Measurements from ENCODE around the gene ITGAD.
"Not testable (repeated sequence)": the region's sequence is repeated elsewhere in the genome, so short reads cannot be mapped to it uniquely, and the experiment has no call there.

The ITGAD gene

DNA sequence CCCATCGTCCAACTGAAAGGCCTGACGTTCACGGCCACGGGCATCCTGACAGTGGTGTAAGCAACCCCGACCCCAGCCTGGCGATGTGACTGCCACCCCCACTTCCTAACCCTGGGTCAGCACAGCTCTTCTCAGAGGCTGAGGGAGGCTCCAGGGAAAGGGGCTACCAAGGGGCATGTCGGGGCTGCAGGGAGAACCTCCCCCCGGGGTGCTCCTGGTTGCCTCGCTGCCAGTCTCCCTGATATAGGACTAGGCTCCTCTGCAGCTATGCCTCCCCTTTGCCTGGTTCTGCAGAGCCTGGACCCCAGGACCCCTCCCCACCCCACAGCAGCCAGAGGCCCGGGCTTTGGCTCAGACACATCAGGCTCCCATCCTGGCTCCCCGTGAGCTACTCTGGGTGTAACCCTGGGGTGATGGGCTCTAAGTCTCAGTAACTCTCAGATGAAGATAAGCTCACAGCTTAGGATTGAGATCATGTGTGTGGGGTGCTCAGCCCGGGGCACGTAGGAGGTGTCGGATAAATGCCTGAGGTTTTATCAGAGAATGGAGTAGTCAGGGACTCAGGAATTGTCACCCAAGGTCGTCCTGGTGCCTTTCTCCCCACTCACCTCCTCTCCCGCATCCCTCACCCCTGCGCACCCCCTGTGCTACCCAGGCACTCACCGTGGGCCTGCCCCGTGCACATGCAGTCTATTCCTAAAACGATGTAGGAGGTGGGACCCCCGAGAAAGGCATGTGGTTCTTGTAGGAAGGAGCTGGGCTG is 10.6 kb downstream of the ITGAD start:
- peak; percentile 15 for DNase-seq (ENCODE audit: low spot score)

- DNase-seq (ENCODE audit: low spot score), result peak; percentile 65
Observed at GRCh38 chr16:31404353-31405064, 11.4 kb downstream of the ITGAD start.

DNA sequence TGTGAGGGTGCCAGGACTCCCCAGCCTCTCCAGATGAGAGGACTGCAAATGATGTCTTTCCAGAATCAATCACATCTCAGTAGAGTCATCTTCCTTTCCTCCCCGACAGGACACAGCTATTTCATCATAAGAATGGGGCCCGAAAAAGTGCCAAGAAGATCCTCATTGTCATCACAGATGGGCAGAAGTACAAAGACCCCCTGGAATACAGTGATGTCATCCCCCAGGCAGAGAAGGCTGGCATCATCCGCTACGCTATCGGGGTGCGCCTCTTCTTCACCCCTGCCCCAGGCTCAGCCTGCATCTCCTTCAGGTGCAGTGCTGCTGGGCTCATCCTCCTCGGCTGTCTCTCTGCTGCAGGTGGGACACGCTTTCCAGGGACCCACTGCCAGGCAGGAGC is 14.3 kb downstream of the ITGAD start:
- no peak for DNase-seq (ENCODE audit: low spot score)

DNA sequence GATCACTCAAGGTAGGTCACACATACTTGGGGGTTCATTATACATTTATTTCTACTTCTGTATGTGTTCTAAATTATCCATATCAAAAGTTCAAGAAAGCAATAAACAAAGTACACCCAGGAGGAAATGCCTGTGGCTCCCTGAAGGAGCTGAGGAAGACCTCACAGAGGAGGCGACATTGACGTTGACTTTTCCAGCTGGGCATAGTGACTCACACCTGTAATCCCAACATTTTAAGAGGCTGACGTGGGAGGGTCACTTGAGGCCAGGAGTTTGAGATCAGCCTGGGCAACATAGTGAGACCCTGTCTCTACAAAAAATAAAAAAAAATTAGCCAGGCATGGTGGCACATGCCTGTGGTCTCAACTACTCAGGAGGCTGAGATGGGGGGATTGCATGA is 16.3 kb downstream of the ITGAD start:
- DNase-seq (ENCODE audit: low spot score), result peak; percentile 61

DNA sequence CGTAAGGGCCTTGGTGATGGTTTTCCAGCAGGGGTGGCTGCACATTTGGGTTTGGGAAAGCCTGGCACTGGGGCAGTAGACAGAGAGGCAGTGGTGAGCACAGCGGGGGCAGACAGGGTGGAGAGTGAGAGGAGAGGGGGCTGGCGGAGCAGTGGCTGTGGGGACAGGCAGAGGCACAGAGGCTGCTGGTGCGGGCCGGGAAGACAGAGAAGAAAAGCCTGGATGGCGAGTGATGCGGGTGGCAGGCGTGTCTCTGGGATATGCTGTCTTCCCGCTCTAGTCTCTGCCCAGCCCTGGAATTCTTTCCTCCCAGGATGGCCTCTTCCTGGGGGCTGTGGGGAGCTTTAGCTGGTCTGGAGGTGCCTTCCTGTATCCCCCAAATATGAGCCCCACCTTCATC is 16.9 kb downstream of the ITGAD start:
- no peak for DNase-seq (ENCODE audit: low spot score)

- no peak for DNase-seq (ENCODE audit: low spot score)
Observed at GRCh38 chr16:31411024-31411844, 18.1 kb downstream of the ITGAD start.

- no peak for DNase-seq (ENCODE audit: low spot score)
Observed at GRCh38 chr16:31412750-31413149, 19.6 kb downstream of the ITGAD start.

DNA sequence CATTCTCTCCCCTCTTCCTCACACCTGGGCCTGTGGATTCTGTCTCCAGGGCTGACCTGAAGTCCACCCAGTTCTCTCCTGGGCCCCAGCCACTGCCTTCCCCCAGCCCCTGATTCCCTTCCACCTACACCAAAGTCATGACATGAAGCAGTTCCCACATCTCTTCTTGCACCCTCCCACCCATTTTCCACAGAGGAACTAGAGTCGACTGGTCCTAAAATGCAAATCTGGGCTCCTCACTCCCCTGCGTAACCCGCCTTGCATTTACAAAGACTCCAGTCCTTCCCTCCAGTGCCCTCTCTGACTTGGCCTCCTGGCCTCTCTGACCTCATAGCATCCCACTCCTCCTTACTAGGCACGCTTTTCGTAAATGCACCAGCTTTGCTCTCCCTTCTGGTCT is 20.2 kb downstream of the ITGAD start:
- no peak for DNase-seq (ENCODE audit: low spot score)

- no peak for DNase-seq (ENCODE audit: low spot score)
Observed at GRCh38 chr16:31413943-31414342, 20.8 kb downstream of the ITGAD start.

- no peak for DNase-seq (ENCODE audit: low spot score)
Observed at GRCh38 chr16:31414706-31415105, 21.6 kb downstream of the ITGAD start.

DNA sequence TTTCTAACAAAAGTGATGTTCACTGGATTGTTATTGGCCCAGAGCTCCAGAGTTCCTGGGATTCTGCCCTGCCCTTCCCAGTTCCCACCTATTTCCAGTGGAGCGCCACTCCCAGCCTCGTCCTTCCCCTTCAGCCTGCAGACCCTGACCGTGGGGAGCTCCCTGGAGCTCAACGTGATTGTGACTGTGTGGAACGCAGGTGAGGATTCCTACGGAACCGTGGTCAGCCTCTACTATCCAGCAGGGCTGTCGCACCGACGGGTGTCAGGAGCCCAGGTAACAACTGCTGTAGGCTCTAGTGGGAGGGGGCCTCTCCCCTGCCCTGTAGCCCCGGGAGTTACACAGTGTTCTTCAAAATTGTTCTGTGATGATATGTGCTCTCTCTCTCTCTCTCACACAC is 23.2 kb downstream of the ITGAD start:
- DNase-seq (ENCODE audit: low spot score), result no peak

DNA sequence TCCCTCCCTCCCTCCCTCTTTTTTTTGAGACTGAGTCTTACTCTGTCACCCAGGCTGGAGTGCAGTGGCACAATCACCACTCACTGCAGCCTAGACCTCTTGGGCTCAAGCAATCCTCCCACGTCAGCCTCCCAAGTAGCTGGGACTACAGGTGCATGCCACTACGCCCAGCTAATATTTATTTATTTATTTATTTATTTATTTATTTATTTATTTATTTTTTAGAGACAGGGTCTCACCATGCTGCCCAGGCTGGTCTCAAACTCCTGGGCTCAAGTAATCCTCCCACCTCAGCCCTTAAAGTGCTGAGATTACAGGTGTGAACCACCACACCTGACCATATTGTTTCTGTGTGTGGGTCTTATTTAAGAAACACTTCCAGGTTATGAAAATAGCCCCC is 23.9 kb downstream of the ITGAD start:
- not testable (repeated sequence) for DNase-seq (ENCODE audit: low spot score)

DNA sequence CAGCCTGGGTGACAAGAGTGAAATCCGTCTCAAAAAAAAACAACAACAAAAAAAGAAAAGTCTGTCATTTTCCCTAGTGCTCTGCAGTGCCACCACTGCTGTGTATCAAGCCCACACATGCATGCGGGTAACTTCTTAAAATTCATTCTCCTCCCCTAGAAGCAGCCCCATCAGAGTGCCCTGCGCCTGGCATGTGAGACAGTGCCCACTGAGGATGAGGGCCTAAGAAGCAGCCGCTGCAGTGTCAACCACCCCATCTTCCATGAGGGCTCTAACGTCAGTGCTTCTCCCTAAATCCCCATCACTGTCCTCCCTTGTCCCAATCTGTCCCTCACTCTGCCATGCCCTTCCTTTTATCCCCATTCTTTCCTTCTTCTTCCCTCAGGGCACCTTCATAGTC is 24.8 kb downstream of the ITGAD start:
- DNase-seq (ENCODE audit: low spot score), result no peak

GRCh38 chr16:31420037-31420436 is 26.9 kb downstream of the ITGAD start:
- no peak for DNase-seq (ENCODE audit: low spot score)

- DNase-seq (ENCODE audit: low spot score), result no peak
Observed at GRCh38 chr16:31421587-31421986, 28.5 kb downstream of the ITGAD start.

DNA sequence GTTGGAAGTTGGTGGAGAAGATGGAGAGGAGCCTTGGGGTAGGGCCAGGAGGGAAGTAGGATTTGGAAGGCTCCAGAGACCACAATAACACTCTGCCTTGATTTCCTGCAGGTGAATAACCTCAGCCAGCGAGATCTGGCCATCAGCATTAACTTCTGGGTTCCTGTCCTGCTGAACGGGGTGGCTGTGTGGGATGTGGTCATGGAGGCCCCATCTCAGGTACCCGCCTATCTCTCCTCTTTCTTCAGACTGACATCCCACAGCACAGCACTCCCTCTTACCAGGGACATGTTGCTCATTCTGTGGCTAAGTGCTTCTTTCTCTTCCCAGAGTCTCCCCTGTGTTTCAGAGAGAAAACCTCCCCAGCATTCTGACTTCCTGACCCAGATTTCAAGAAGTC is 30.1 kb downstream of the ITGAD start:
- no peak for DNase-seq (ENCODE audit: low spot score)

- no peak for DNase-seq (ENCODE audit: low spot score)
Observed at GRCh38 chr16:31423801-31424200, 30.7 kb downstream of the ITGAD start.

DNA sequence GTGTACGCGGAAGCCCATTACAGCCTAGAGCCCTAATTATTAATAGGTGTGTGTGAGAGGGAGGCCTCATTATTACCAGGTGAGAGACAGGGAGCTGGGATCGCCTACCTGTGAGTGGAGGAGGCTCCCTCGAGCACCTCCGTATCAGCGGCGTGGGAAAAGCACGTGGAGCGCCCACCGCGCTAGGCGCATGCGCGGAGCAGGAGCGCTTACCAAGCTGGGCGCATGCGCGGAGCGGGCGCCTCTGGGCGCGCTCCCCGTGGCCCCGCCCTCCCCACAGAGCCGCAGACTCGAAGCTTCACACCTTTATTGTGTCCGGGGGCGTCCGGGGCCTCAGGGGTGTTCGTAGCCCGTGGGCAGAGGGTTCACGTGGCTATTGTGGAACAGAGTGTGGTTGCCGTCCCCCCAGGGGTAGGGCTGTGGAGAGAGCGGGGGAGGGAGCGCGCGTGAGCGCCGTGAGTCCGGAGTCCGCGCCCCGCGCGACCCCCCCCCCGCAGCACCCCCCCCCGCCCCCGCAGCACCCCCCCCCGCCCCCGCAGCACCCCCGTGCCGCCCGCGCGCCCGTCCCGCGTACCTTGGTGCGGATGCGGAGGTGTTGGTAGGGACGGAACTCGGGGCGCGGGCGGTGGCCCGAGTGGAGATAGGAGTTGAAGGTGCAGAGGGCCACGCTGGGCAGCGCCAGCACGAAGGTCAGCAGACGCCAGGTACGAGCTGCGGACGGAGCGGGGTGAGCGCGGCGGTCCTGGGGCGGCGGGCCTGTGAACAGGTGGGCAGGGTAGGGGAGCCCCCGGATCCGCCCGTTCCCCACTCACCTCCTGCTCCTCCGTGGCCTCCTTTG is 34.5 kb downstream of the ITGAD start:
- no peak for DNase-seq (ENCODE audit: low spot score)

- no peak for DNase-seq (ENCODE audit: low spot score)
Observed at GRCh38 chr16:31428279-31428597, 35.1 kb downstream of the ITGAD start, which contains the start of gene COX6A2. Gene COX6A2 (minus strand): TSS chr16:31428360. CDS start chr16:31428325, 35 bp downstream.

DNA sequence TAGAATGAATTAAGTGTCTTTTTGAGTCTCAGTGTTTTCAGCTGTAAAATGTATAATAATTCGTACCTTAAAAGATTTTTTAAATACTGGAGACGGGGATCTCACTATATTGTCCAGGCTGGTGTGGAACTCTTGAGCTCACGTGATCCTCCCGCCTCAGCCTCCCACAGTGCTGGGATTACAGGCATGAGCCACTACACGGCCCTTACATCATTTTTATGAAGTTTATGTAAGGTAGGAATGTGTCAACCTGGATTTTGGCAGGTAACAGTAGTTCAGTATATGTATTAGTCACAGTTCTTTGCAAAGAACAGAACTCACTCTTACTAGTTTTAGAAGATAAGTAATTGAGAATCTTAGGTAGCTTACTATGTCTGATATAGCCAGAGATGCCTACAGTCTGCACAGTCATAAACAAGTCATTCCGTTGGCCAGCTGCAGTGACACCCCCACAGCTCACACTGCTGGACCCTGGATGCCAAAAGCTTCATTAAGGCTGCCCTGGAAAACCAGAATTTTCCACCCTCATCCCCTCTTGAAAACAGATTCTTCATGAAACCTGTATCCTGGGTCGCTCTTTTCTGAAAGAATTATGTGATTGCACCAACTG is 35.6 kb downstream of the ITGAD start:
- DNase-seq (ENCODE audit: low spot score), result no peak

DNA sequence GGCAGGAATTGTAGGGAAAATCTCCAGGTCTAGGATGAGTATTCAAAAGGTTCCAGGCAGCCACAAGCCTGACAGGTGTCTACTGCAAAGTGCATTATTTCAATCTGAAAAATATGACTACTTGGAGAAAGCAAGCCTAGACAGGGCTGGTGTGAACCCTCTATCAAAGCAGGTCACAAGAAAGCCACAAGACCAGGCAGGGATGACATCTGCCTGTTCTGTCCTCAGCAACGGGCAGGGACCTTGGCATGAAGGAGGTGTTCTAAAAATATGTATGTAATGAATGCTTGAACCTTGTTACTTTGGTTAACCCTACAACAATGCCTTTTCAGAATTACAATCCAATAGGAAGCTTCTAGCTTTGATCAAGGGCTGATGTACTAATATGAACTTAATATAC is 36.2 kb downstream of the ITGAD start:
- no peak for DNase-seq (ENCODE audit: low spot score)

DNA sequence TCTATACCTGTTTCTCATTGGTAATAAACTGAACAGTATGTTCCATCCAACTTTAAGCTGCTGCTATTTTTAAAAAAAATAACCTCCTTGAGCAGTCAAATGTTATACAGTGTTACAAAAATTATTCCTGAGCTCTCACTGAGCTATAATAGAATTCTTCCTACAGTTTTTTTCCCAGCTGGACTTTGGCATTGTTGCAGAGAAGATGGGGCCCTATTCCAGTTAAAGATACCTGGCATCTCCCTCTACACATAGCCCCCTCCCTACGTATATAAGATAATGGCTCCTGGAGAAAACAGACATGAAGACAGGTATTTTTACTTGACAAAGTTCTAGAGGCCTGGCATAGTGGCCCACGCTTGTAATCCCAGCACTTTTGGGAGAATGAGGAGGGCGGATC is 36.7 kb downstream of the ITGAD start:
- DNase-seq (ENCODE audit: low spot score), result no peak

Data from RKO (cell line).